ENCODE measurements around the gene THBS3.
A peak's percentile ranks its signal among the peaks of the same experiment; 100 is the strongest.
"Not testable (repeated sequence)": the region's sequence is repeated elsewhere in the genome, so short reads cannot be mapped to it uniquely, and the experiment has no call there.

THBS3 gene

GRCh38 chr1:155233502-155233901, 25.8 kb upstream of the THBS3 start:
- not testable (repeated sequence) for DNase-seq

DNA sequence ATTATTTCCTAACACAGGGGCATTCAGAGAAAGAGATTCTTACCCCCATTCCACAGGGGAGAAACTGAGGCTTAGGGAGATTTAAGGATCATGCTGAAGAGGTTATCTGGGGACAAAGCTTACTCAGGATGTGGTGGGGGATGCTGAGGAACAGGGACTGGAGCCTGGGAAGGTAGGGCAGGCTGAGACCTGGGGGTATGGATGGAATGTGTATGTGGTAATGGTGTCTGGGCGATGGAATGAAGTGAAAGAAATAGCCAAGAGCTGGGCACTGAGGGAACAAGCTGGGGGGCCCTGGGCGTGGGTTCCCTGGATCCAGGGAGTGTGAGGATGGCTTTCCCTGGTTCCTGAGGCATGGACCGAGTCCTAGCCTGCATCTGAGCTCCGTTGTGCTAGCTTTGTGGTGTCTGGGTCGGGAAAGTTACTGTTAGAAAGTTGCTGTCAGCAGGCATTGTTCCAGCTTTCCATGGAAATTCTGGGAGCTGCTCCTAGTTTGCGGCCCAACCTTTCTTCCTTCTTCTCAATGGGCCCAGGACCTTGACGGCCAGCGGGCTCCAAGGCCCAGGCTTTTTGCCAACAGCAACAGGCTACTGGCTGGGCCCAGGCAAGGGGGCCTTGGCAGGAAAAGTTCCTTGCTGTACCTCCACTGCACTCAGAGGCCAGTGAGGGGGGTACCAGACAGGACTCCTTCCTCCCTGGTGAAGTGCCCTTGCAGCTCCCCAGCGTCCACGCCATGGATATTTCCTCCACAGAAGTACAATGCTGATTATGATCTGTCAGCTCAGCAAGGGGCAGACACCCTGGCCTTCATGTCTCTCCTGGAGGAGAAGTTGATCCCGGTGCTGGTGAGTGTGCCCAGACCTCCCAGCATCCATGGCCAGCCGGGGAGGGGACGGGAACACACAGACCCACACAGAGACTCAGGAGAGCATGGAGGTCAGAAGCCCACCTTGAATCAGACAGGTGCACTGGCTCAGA, 24.6 kb upstream of the THBS3 start:
- DNase-seq = not testable (repeated sequence)

GRCh38 chr1:155231302-155231701, 23.6 kb upstream of the THBS3 start:
- not testable (repeated sequence) for DNase-seq

DNA sequence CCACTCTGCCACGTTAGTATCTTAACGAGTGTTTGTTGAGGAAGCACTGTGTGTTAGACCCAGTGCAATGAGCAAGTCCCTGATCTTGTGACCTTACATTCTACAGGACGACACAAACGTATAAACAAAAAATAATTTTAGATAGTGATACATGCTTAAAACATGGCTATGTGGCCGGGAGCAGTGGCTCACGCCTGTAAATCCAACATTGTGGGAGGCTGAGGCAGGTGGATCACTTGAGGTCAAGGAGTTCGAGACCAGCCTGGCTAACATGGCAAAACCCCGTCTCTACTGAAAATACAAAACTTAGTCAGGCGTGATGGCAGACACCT, 20.4 kb upstream of the THBS3 start:
- DNase-seq = no peak

GRCh38 chr1:155227261-155228095, 19.8 kb upstream of the THBS3 start:
- peak; percentile 100 for DNase-seq

DNA sequence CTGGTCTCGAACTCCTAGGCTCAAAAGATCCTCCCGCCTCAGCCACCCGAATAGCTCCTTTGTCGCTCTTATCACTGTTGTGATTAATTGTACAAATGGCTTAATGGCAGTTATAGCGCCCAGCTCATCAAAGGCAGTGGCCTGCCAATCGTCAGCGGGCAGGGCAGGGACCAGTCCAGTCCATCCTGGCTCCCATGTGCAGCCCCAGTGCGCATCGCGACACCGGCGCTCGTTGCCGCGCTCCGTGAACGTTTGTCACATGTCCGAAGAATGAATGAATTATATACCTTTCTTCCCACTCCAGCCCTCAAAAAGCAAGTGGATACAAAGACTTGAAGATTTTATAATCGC, 19.2 kb upstream of the THBS3 start:
- DNase-seq = peak; percentile 59 to 68

- peak; percentile 82 to 86 for DNase-seq
Measured at GRCh38 chr1:155226188-155226909, 18.7 kb upstream of the THBS3 start.

GRCh38 chr1:155225404-155225759, 17.7 kb upstream of the THBS3 start:
- not testable (repeated sequence) for DNase-seq

DNA sequence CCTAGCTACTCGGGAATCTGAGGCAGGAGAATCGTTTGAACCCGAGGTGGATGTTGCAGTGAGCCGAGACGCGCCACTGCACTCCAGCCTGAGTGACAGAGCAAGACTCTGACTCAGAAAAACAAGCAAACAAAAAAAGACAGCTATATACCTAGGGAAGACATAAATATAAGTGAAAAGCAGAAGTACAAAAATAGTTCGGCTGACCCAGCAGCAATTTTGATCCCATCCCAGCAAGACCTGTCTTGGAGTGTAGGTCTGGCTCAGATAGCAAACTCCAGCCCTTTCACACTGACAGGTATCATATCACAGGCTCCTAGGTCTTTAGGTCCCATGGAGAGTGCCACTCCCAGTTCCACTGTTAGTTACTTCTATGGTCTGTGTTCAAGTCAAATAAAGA, 15.3 kb upstream of the THBS3 start:
- DNase-seq = no peak

DNA sequence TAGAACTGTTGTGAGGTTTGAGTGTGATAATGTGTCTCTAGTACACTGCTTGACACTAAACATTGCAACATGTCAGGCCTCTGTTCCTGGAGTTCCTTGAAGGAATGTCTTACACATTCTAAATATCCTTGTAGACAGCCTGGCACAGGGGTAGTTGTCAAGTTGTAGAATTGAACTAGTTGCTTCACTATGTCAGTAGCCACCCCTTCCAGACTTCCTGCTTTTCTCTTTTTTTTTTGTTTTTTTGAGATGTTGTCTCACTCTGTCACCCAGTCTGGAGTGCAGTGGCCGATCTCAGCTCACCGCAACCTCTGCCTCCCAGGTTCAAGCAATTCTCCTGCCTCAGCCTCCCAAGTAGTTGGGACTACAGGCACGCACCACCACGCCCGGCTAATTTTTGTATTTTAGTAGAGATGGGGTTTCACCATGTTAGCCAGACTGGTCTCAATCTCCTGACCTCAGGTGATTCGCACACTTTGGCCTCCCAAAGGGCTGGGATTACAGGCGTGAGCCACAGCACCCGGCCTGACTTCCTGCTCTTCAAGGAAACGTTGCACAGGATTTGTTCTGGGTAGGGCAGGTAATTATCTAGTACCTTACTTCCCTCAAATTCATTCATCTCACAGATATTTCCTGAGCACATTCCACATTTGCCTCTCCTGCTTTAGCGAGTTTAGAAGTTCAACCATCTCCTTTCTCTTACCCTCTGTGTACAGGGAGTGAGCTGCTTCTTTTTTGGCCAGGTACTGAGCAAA, 12.7 kb upstream of the THBS3 start:
- not testable (repeated sequence) for DNase-seq

DNA sequence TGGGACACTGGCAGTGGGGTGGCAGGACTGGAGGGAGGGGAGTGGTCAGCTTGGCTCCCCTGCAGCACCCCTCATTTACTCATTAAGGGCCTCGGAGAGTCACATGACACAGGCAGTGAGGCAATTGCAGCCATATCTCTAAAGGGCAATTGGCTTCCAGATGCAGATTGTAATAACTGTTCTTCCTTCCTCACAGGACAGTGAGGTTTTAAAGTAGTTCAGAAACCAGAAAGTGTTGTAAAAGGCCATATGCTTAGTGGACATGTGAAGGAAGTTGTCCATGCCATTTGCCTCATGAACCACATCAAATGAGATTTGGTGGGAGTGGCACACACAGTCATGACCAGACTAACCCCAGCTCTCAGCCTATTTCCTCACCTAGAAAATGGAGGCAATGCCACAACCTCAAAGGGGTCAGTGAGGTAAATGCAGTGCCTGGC, 11.9 kb upstream of the THBS3 start:
- DNase-seq = no peak

GRCh38 chr1:155218854-155219591, 11.3 kb upstream of the THBS3 start:
- DNase-seq = no peak

DNA sequence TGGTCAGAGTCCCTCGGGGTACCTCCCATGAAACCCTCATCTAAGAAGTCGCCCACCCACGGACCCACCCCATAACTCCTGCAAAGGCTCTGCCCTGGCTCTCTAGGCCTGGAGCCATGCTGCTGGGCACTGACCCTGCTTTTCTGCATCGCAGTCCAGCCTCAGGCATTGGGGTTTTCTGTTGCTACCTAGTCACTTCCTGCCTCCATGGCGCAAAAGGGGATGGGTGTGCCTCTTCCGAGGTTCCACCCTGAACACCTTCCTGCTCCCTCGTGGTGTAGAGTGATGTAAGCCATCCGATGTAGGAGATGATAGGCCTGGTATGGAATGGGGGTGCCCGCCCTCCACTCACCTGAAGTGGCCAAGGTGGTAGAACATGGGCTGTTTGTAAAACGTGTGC, 7.0 kb upstream of the THBS3 start:
- DNase-seq = not testable (repeated sequence)

DNA sequence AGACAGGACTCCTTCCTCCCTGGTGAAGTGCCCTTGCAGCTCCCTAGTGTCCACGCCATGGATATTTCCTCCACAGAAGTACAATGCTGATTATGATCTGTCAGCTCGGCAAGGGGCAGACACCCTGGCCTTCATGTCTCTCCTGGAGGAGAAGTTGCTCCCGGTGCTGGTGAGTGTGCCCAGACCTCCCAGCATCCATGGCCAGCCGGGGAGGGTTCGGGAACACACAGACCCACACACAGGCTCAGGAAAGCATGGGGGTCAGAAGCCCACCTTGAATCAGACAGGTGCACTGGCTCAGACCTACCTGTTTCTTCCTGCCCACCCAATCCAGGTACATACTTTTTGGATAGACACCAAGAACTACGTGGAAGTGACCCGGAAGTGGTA, 4.3 kb upstream of the THBS3 start:
- not testable (repeated sequence) for DNase-seq

GRCh38 chr1:155211381-155212050, 3.8 kb upstream of the THBS3 start:
- DNase-seq = not testable (repeated sequence)

GRCh38 chr1:155210314-155211104, 2.8 kb upstream of the THBS3 start:
- DNase-seq = no peak

- no peak for DNase-seq
Measured at GRCh38 chr1:155209312-155209721, 1.6 kb upstream of the THBS3 start.

DNA sequence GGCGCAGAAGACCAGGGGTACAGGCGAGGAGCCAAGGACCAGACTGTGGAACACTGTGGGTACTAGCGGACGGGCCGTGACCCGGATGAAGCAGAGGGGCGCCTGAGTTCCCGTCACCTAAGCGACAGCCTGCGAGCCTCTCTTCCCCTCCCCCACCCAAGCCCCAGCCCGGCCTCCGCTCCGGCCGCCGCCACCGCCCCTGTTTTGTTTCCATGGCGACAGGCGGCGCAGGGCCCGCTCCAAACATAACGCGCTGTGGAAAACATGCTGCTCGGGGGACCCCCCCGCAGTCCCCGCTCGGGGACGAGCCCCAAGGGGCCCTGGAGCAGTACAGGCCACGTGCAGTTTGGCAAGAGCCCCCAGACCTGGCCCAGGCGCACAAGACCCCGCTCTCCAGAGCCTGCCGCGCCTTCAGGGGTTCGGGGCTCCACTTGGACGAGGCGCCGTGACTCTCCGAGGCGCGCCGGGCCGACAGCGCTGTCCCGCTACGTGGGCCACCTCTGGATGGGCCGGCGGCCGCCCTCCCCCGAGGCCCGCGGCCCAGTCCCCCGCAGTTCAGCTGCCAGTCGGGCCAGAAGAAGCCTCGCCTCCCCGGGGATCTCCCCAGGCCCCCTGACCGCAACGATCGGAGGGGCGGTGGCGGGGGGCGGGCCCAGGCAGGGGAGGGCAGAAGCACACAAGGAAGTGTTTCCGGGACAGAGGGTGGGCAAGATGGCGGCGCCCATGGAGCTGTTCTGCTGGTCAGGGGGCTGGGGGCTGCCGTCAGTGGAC, 1.0 kb upstream of the THBS3 start, which contains the start of gene MTX1:
Gene MTX1, plus strand, starts transcription at position 155 of the 771 bp plus-strand sequence. Its CDS starts 110 bp downstream, at position 265.
- peak; percentile 89 for DNase-seq
